ENCODE data around the gene TPK1.

- no peak for TF ChIP-seq CTCF (IDR thresholded peaks at IDR 0.05)
- TF ChIP-seq POLR2A (IDR thresholded peaks at IDR 0.05): no peak
These were observed 308.8 kb downstream of the TPK1 start for GRCh38 chr7:144527051-144527471.
